Fibroblast of upper back skin (primary cell): ENCODE measurements around the gene TAF8.
A peak's percentile ranks its signal among the peaks of the same experiment; 100 is the strongest.
"Not testable (repeated sequence)": the region's sequence is repeated elsewhere in the genome, so short reads cannot be mapped to it uniquely, and the experiment has no call there.

Experiments used
- DNase-seq: peaks from one replicate; pipeline ENCODE4 v3.0.0-alpha.2; 2013

Gene TAF8

GRCh38 chr6:42029062-42029685 lies 21.1 kb upstream of the TAF8 start:
- DNase-seq: no peak

DNA sequence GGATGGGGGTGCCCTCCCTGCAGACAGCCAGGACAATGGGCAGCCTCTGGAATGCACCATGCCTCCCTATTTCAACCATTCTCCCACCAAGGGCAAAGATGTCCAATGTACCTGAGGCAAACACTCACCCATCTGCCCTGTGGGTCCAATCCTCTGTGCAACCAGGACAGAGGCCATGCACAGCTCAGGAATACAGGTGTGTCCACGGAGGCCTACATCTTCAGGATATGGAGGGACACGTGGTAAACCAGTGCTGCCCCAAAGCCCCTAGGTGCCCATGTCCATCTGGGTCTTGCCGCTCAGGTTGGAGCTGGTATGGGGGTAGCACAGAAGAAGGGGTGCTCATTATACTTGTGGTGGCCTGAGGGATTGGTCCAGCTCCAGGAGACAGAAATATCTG lies 20.4 kb upstream of the TAF8 start:
- no peak for DNase-seq

- DNase-seq: no peak
Measured at GRCh38 chr6:42030585-42031506, 19.5 kb upstream of the TAF8 start.

GRCh38 chr6:42032366-42032765 lies 18.0 kb upstream of the TAF8 start:
- no peak for DNase-seq

DNA sequence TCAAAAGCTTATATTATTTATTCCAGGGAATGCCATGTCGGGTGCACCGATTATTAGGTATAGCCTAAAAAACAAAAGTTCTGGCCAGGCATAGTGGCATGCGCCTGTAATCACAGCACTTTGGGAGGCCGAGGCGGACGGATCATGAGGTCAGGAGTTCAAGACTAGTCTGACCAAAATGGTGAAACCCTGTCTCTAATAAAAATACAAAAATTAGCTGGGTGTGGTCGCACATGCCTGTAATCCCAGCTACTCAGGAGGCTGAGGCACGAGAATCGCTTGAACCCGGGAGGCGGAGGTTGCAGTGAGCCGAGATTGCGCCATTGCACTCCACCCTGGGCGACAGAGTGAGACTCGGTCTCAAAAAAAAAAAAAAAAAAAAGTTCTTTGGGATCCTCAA lies 12.7 kb upstream of the TAF8 start:
- not testable (repeated sequence) for DNase-seq

GRCh38 chr6:42038163-42038562 lies 12.2 kb upstream of the TAF8 start:
- no peak for DNase-seq

GRCh38 chr6:42038811-42039408 lies 11.4 kb upstream of the TAF8 start:
- DNase-seq: peak; percentile 79

DNA sequence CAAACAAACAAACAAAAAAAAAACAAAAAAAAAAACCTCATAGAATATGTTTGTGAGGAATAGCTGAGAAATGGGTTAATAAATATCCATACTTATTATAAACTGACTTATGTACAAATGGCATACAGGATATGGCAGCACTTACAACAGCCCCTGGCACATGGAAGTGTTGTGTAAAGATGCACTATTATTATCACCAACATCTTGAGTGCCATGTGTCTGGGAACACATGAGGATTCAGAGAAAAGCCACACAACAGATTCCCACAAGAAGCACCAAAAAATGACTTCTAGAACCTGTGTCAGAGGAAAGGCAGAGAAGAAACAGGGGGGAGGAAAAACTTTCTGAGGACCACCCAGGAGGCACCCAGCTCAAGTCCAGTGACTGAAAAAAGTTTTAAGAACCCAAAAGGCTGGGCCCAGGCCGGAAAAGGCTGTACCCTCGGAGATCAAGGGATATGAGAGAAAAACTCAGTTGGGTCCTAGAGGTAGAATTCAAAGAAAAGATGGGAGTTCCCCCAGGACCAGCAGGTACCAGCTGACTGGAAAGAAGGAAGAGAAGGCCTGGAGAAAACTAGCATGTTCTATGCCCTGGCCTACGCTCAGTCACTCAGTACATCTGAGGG lies 9.4 kb upstream of the TAF8 start:
- DNase-seq: no peak

DNA sequence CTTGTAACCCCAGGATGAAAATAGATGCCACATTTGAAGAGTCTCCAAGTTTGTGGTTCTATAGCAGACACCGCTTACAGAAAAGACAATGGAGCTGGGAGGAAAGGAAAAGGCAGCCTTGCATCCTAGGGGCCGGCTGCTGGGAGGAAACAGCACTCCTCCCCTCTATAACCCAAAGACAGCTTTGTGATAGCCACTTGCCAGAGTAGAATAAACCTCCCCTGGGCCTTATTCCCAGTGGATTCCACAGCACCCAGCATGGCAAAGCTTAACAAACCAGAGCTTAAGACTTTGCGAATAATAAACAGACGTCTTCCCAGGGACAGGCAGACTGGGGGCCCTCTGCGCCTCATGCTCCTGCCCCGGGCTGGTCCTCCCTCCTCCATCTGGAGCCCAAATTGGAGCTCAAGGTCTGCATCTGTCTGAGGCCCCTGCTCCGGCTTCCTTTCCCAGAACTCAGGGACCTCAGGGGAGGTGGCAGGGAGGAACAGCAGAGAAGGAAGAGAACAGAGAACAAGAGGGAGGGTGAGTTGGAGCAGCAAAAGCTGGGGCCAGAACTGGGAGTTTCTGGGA lies 8.8 kb upstream of the TAF8 start:
- DNase-seq: no peak

- DNase-seq: no peak
Measured at GRCh38 chr6:42042108-42042507, 8.2 kb upstream of the TAF8 start.

DNA sequence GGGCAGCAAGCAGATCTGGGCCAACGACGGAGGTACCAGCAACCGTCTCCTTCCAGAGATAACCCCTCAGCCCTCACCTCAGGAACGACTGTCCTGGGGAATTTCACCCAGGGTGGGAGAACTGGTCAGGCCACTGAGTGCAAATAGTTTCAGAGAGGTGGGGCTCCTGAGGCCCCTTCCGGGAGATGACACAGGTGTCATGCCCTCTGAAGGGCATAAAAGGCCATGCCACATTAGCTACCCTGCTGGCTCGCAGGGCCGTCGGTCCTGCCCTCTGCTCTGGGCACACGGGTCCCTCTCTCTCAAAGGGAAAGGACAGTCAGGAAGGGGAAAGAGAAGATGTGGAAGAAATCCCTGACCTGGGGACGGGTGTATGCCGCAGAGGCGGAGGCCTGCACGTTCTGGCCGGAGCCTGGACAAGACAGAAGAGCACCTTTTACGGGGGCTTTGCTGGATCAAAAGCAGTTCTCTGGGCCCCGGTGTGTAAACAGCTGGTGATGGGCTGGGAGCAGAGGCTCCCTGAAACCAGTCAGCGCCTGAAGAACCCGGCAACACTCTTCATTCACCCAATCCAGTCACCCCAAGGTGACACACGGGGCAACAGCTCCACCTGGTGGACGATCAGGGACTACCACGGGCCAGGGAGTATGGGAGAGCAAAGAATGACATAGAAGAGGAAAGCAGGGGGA lies 6.4 kb upstream of the TAF8 start:
- peak; percentile 82 for DNase-seq

DNA sequence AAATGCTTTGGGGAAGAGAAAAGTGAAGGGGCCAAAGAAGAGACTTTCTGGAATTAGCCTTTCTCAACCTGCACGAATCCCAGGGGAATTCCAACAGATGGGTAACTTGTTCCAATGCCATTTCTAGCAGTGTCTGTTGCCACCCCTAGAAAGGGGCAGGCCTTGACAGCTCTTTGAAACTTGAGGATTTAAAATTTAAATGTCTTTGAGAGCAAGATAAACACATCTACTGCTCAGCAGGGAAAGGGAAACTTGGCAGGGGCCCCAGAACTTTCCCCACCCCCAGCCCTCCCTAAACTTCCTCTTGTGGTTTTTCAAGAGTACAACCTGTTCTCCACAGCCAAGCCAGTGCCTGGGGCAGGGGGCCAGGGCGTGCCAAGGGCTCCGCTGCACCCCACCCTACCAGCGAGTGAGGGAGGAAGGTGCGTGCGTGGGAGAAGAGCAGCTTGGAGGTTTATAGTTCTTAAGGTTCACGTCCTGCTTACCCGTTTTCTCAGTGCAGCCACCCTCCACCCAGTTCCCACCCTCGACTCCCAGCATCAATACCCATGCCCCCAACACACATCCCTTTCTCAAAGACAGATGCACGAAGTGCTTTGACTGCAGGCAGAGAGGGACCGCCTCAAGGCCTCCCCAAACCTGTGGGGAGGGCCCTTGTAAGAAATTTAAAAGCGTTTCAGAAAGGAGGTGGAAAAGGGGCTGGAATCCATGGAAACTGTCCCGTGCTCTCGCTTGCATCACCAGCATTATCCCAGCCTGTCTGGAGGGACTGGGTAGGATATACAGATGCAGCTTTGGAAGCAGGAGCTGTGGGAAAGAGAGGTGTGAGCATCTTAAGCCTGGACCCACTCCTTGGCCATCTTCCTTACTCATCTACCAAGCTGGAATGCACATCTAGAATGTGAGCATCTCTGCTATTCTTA lies 4.5 kb upstream of the TAF8 start:
- peak; percentile 73 for DNase-seq

DNA sequence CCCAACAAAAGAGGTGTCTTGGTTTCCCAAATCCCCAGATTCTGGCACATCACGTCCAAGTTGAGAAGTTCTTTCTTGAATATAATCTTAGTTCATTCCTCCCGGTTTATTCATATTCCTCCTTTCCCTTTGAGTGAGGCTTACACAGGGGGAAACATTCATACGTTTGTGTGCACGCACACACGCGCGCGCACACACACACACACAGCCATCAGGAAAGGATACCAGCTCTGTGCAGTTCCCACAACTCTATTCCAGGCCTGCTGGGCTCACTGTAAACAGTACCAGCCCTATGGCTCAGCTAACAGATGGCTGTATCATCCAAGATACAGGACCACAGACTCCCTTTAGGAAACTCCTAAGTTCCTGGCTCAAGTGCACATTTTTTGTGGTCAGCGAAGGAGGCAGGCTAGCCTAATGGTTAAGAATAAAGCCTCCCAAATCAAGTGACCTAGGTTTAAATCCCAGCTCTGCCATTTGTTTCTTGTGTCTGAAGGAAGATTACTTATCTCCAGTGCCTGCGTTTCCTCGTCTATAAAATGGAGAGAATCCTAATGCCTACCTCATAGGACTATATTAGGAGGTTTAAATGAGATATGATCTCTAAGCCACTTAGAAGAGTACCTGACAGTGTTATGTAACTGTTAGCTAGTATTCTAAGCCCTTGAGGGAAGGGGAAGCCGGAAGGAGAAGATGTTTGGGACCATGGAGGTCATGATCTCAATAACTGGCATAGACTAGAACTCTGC lies 3.7 kb upstream of the TAF8 start:
- DNase-seq: peak; percentile 39

DNA sequence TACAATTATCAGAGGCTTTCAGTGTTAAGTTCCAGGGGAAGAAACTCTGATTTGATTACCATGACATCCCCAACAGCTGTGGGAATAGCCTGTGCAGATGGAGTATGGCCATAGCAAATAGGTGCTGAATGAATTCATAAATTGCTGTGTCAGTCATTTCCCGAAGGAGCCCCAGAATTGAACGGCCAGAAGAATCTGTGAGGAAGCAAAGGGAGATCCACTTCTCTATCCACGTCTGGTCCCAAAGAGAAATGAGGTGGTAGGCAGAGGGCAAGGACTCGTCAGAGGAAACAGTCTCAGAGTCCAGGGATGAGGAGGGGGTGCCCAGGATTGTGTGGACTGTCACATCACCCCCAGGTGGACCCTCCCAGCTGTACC lies 3.1 kb upstream of the TAF8 start:
- no peak for DNase-seq

- no peak for DNase-seq
Measured at GRCh38 chr6:42047790-42048405, 2.4 kb upstream of the TAF8 start.

DNA sequence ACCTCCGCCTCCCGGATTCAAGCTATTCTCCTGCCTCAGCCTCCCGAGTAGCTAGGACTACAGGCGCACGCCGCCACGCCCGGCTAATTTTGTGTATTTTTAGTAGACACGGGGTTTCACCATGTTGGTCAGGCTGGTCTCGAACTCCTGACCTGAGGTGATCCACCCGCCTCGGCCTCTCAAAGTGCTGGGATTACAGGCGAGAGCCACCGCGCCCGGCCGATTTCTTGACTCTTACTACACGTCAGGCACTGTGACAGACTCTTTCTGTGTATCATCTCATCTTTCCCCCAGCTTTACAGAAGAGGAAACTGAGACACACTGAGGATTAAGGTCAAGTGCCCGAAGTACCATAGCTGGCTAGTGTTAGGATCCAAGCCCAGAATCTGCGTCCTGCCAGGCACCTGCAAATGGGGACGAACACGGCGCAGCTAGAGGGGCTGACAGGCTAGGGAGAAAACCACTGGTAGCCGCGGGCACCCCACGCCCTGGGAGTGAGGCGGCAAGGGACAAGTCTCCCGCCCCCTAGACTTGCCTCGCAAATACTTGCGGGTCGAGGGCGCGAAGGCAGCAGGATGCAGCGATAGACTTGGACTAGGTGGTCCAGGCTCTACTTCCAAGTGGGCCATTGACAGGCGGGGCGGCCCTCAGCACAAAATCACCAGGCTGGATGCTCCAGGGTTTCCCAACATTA lies 1.1 kb upstream of the TAF8 start:
- DNase-seq: no peak

DNA sequence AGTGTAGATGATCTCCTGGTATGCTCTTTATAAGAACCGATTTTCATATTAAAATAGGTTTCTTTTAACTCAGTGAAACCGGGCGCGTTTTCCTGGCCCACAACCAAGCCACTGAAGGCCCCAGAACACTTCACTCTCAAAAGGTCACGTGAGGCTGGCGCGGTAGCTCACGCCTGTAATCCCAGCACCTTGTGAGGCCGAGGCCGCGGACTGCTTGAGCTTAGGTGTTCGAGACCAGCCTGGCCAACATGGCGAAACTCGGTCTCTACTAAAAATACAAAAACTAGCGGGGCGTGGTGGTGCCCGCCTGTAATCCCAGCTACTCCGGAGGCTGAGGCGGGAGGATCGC lies 402 bp upstream of the TAF8 start:
- no peak for DNase-seq

GRCh38 chr6:42051268-42051653 lies 937 bp downstream of the TAF8 start:
- no peak for DNase-seq

DNA sequence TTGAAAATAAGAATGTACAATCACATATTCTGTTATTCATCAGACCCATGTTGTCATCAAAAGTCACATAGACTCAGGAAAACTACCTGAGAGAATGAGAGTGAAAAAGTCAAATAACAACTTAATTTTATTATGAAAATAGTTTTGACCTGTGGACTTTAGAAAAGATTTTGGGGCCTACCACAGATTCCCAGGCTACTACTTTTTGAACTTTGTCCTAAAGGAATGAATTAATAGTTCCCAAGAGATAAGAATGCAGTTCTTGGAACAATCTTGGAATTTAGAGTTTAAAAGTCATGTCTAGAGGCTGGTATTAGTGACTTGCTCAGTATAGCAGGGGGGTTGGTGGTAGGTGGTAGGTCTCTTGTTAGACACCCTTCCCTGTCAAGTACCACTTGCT lies 3.3 kb downstream of the TAF8 start:
- DNase-seq: no peak

- DNase-seq: no peak
Measured at GRCh38 chr6:42059743-42060142, 9.4 kb downstream of the TAF8 start.
